ENCODE data around the gene PLPP1.

DNA sequence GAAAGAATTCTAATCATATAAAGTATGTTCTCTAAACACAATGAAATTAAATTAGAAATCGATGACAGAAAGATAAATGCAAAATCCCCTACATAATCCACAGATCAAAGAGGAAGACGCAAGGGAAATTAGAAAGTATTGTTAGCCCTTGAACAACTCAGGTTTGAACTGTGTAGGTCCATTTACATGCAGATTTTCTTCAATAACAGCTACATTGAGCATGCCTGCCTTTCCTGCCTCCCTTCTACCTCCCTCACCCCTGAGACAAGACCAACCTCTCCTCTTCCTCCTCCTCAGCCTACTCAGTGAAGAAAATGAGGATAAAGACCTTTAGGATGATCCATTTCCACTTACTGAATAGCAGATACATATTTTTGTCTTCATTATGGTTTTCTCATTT is 75.2 kb downstream of the PLPP1 start:
- TF ChIP-seq, protein P1, sequence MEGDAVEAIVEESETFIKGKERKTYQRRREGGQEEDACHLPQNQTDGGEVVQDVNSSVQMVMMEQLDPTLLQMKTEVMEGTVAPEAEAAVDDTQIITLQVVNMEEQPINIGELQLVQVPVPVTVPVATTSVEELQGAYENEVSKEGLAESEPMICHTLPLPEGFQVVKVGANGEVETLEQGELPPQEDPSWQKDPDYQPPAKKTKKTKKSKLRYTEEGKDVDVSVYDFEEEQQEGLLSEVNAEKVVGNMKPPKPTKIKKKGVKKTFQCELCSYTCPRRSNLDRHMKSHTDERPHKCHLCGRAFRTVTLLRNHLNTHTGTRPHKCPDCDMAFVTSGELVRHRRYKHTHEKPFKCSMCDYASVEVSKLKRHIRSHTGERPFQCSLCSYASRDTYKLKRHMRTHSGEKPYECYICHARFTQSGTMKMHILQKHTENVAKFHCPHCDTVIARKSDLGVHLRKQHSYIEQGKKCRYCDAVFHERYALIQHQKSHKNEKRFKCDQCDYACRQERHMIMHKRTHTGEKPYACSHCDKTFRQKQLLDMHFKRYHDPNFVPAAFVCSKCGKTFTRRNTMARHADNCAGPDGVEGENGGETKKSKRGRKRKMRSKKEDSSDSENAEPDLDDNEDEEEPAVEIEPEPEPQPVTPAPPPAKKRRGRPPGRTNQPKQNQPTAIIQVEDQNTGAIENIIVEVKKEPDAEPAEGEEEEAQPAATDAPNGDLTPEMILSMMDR (IDR thresholded peaks at IDR 0.05) = no peak
- TF ChIP-seq POLR2A (IDR thresholded peaks at IDR 0.05) = no peak

Data from right lobe of liver (tissue), 4 donors.